ENCODE measurements around the gene ATP8B4. TPM values are rescaled to one million over a fixed set of nuclear protein-coding genes. Genes with fewer than 3 reads are reported as not detected.

Gene ATP8B4
- total and polyA plus RNA-seq, 2 donors (not counting 3 experiments of a cell fraction or from before 2014, with no cell fraction given) = not detected

GRCh38 chr15:49863431-49864224, 255.4 kb downstream of the ATP8B4 start:
- Histone ChIP-seq H3K4me2 (ENCODE audit: insufficient read depth, low read length) (no peak overlapping the region), H3K4me1 (ENCODE audit: control insufficient read depth, extremely low read depth, insufficient read depth, low read length) (no peaks in the 10 kb centered on the region), H3K9me1 (replicated peaks; ENCODE audit: control insufficient read depth, extremely low read depth, insufficient read depth, low read length) (no peaks in the 10 kb centered on the region), H3K36me3 (ENCODE audit: control insufficient read depth in 2 of 2, extremely low read depth in 1 of 2, insufficient read depth in 2 of 2, low read length in 2 of 2) (no peaks in the 10 kb centered on the region), H4K20me1 (replicated peaks; ENCODE audit: control insufficient read depth, extremely low read depth, insufficient read depth, low read length) (no peaks in the 10 kb centered on the region), H3K9me3 (replicated peaks; ENCODE audit: control insufficient read depth, insufficient read depth, low read length) (no peaks in the 10 kb centered on the region), H3K27me3 (ENCODE audit: control insufficient read depth in 2 of 2, insufficient read depth in 2 of 2, low read length in 2 of 2) (no peaks in the 10 kb centered on the region), H3K27ac (ENCODE audit: insufficient read depth, low read depth, low read length) (no peak overlapping the region), H2AFZ (ENCODE audit: low read depth, low read length) (no peak overlapping the region), H3K9ac (replicated peaks; ENCODE audit: extremely low read depth, insufficient read depth, low read length) (no peak overlapping the region), H3K79me2 (ENCODE audit: control insufficient read depth, insufficient read depth, low read length) (no peaks in the 10 kb centered on the region), H3K4me3 (replicated peaks in 1 of 3; ENCODE audit: insufficient read depth in 1 of 3, low read depth in 1 of 3, low read length in 3 of 3) (no peak overlapping the region)
- POLR2A ChIA-PET = no interaction called here
- CTCF ChIA-PET = no interaction called here
- dilution Hi-C loops (cut with MboI; ENCODE audit: extremely low pct_ligation_motif_present, low sequenced_read_pairs) = no loop called here
- TF ChIP-seq FOS (IDR thresholded peaks at IDR 0.05; ENCODE audit: borderline replicate concordance, insufficient read depth, low read length) (no peak), EZH2 (IDR thresholded peaks at IDR 0.05; ENCODE audit: borderline replicate concordance, low read depth, low read length, severe bottlenecking) (no peak), CTCF (IDR thresholded peaks at IDR 0.05; ENCODE audit: extremely low read depth in 1 of 2, insufficient read depth in 1 of 2, low read depth in 1 of 2, low read length in 2 of 2) (no peak), JUN (IDR thresholded peaks at IDR 0.05; ENCODE audit: borderline replicate concordance, insufficient read depth, insufficient read length, low read depth) (no peak), MYC (IDR thresholded peaks at IDR 0.05; ENCODE audit: low read depth, low read length) (no peak), POLR2AphosphoS5 (IDR thresholded peaks at IDR 0.05; ENCODE audit: insufficient read depth, low read depth, low read length) (no peak)
- DNase-seq (ENCODE audit: low read depth, low spot score) (no peak), FAIRE-seq (no peak)
- no TSS peak for BruUV-seq (replicated peaks)
- intact Hi-C loops (cut with micrococcal nuclease) = no loop called here

Measured in endothelial cell of umbilical vein (primary cell).